ENCODE data around the gene AEBP1.

Gene AEBP1

GRCh38 chr7:44138698-44139097, 34.6 kb downstream of the AEBP1 start:
- DNase-seq (ENCODE audit: low spot score in 2 of 2): no peak
- in situ Hi-C loops (cut with MboI; ENCODE audit: low sequenced_read_pairs): no loop called here
- Histone ChIP-seq H3K4me1 (no peaks in the 10 kb centered on the region), H3K27me3 (ENCODE audit: low read depth) (no peaks in the 10 kb centered on the region), H3K36me3 (replicated peaks) (no peaks in the 10 kb centered on the region), H3K4me3 (no peak overlapping the region), H3K9me3 (no peaks in the 10 kb centered on the region)

- Histone ChIP-seq H3K4me3 (no peak overlapping the region), H3K4me1 (no peaks in the 10 kb centered on the region), H3K36me3 (replicated peaks) (no peaks in the 10 kb centered on the region), H3K9me3 (no peaks in the 10 kb centered on the region), H3K27me3 (ENCODE audit: low read depth) (no peaks in the 10 kb centered on the region)
- DNase-seq (ENCODE audit: low spot score in 2 of 2): no peak
- in situ Hi-C loops (cut with MboI; ENCODE audit: low sequenced_read_pairs): no loop called here
Observed at GRCh38 chr7:44139311-44140010, 35.3 kb downstream of the AEBP1 start.

DNA sequence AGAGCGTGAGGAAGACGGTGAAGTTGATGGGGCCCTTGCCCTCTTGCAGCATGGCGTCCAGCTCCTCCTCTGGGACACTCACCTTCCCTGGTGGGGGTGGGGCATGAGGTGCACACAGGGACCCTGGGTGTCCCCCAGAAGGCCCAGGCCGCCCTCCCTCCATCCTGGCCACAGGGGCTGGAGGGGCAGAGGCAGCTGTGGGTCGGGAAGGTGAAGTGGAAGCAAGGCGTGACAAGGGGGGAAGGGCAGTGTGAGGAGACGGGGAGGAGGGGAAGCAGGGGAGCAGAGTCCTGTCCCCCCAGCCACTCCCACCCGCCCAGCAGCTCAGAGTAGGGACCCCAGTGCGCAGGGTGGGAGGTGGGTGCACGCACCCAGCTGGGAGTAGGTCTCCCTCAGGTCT, 36.2 kb downstream of the AEBP1 start:
- no peaks in the 10 kb centered on the region for H3K4me1 ChIP-seq
- no peaks in the 10 kb centered on the region for H3K9me3 ChIP-seq
- no peaks in the 10 kb centered on the region for H3K27me3 ChIP-seq (ENCODE audit: low read depth)
- DNase-seq (ENCODE audit: low spot score in 2 of 2): no peak
- H3K36me3 ChIP-seq (replicated peaks): no peaks in the 10 kb centered on the region
- in situ Hi-C loops (cut with MboI; ENCODE audit: low sequenced_read_pairs): no loop called here
- H3K4me3 ChIP-seq: no peak overlapping the region

DNA sequence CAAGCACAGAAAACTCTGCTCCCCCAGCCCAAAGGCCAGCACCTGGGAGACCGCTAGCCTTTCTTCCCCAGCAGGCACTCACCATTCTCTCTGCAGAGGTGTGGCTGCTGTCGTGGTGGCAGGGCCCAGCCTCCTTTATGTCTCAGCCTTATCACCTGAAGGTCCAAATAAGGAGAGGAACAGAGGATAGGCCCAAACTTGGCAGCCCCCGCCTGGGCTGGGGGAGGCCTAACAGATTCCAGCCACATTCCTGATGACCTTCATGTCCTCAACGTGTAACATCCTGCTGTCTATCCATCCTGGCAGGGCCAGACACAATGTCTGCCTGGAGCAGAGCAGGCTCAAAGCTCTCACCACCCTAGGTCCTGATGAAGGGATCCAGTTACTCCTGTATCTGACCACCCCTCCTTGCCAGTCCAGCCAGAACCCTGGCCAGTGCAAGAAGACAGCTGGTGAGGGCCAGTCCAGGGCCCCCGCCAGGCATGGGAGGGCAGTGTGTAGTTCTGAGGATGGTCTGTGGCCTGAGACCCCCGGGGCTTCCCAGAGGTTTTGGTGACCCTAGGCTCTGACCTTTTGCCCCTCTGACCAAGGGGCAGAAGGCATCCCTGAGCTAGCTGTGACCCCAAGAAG, 37.2 kb downstream of the AEBP1 start, which contains the start of gene MYL7:
TSS of gene MYL7 (minus strand) at position 112 of the 630 bp plus-strand sequence. CDS start at position 85, 27 bp downstream.
- Histone ChIP-seq H3K9me3 (no peaks in the 10 kb centered on the region), H3K4me1 (no peaks in the 10 kb centered on the region), H3K27me3 (ENCODE audit: low read depth) (no peaks in the 10 kb centered on the region), H3K36me3 (replicated peaks) (no peaks in the 10 kb centered on the region), H3K4me3 (no peak within 1 kb of the TSS)
- in situ Hi-C loops (cut with MboI; ENCODE audit: low sequenced_read_pairs): no loop called here
- DNase-seq (ENCODE audit: low spot score in 2 of 2): no peak

- Histone ChIP-seq H3K4me3 (no peak overlapping the region), H3K36me3 (replicated peaks) (no peaks in the 10 kb centered on the region), H3K9me3 (no peaks in the 10 kb centered on the region), H3K27me3 (ENCODE audit: low read depth) (no peaks in the 10 kb centered on the region), H3K4me1 (no peaks in the 10 kb centered on the region)
- no peak for DNase-seq (ENCODE audit: low spot score in 2 of 2)
- in situ Hi-C loops (cut with MboI; ENCODE audit: low sequenced_read_pairs): no loop called here
Observed at GRCh38 chr7:44142028-44142427, 37.9 kb downstream of the AEBP1 start.

- Histone ChIP-seq H3K9me3 (no peaks in the 10 kb centered on the region), H3K4me1 (no peaks in the 10 kb centered on the region), H3K4me3 (no peak overlapping the region), H3K27me3 (ENCODE audit: low read depth) (no peaks in the 10 kb centered on the region), H3K36me3 (replicated peaks) (no peaks in the 10 kb centered on the region)
- no peak for DNase-seq (ENCODE audit: low spot score in 2 of 2)
- in situ Hi-C loops (cut with MboI; ENCODE audit: low sequenced_read_pairs): no loop called here
Observed at GRCh38 chr7:44143646-44144250, 39.6 kb downstream of the AEBP1 start.

DNA sequence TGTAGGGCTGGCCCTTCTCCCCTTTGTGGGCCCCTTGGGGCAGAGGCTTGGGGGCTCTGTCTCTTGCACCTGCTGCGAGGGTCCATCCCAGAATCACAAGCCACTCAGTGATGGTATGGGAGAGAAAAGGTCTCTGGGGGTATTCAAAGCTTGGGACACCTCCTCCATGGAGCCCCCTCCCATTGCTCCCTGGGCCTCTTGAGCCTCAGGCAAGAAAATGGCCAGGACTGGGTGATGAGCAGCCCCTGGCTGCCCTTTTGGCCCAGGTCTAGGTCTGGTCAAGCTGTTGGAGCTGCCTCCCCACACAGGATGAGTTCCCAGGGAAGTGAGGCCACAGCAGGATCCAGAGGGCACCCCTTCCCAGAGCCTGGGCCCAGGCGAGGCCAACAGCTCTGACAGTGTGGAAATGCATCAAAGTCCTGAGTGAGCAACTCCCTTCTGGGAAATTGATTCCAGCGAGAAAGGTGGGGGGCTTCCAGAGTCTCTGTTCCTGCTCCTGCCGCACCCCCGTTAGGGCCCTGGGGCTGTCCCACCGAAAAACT, 40.4 kb downstream of the AEBP1 start:
- H3K27me3 ChIP-seq (ENCODE audit: low read depth): no peaks in the 10 kb centered on the region
- in situ Hi-C loops (cut with MboI; ENCODE audit: low sequenced_read_pairs): no loop called here
- H3K4me1 ChIP-seq: no peaks in the 10 kb centered on the region
- no peak overlapping the region for H3K4me3 ChIP-seq
- H3K36me3 ChIP-seq (replicated peaks): no peaks in the 10 kb centered on the region
- DNase-seq (ENCODE audit: low spot score in 2 of 2): peak in 1 of 2 experiments; percentile 2
- no peaks in the 10 kb centered on the region for H3K9me3 ChIP-seq

DNA sequence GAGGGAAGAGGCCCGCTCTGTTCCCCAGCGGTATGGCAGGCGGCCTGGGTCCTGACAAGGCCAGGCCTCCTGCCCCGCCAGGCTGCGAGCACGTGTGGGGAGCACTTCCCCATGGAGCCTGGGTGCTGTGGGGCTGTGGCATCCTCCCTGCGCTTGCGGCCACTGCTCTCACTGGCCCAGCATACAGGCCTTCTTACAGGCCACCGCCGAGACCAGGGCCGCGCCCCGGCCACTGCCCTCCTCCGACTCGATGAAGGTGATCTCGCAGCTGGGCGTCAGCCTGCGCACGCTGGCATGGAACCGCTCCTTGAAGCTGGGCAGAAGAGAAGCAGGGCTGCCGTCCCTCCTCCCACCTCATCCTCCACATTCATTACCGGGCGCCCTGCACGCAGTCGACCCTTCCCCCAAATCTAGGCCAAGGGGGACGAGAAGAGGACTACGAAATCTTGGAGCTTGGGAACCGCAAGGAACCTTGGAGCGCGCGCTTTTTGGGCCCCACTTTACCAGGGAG, 40.9 kb downstream of the AEBP1 start:
- no peak for DNase-seq (ENCODE audit: low spot score in 2 of 2)
- no peaks in the 10 kb centered on the region for H3K9me3 ChIP-seq
- H3K27me3 ChIP-seq (ENCODE audit: low read depth): no peaks in the 10 kb centered on the region
- in situ Hi-C loops (cut with MboI; ENCODE audit: low sequenced_read_pairs): no loop called here
- H3K4me1 ChIP-seq: no peaks in the 10 kb centered on the region
- H3K4me3 ChIP-seq: no peak overlapping the region
- no peaks in the 10 kb centered on the region for H3K36me3 ChIP-seq (replicated peaks)

- no peak for DNase-seq (ENCODE audit: low spot score in 2 of 2)
- Histone ChIP-seq H3K4me3 (no peak overlapping the region), H3K27me3 (ENCODE audit: low read depth) (no peaks in the 10 kb centered on the region), H3K4me1 (no peaks in the 10 kb centered on the region), H3K9me3 (no peaks in the 10 kb centered on the region), H3K36me3 (replicated peaks) (no peaks in the 10 kb centered on the region)
- in situ Hi-C loops (cut with MboI; ENCODE audit: low sequenced_read_pairs): no loop called here
Observed at GRCh38 chr7:44145479-44145968, 41.4 kb downstream of the AEBP1 start.

DNA sequence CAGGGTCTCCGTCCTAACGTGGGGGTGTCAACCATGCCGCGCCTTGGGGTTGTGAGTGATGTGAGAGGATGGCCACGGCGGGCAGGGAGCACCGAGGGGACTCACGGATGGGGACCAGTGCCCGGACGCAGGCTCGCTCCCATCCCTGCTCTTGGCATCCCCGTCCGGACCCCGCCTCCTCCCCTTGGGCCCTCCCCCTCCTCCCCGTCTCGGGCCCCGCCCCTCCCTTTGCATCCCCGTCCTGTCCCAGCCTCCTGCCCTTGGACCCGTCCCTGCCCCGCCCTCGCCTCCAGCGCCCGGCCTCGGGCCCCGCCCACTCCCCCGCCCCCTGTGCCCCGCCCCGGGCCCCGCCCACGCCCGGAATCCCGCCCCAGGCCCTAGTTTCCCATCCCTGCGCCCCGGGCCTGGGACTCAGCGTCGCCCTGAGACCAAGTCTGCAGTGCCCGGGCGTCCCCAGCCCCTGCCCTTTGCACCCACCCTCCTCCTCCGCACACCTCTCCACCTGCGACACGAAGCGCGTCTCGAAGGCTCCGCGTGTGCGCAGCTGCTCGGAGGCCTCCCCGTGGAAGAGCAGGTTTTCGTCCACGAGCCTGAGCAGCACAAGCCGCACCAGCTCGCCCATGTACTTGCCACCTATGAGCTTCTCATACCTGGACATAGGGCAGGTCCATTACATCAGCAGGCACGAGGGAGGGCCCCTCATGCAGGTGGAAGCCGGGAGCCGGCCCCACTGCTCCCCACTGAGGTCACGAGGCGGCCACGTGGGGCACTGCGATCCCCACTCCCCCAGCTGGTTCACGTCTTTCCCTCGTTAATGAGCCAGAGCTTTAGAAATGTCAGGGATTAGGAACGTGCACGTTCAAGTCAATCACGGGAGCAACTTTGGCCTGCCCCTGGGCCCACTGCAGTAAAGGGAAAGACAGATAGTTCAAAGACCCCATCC, 42.1 kb downstream of the AEBP1 start:
- no peaks in the 10 kb centered on the region for H3K27me3 ChIP-seq (ENCODE audit: low read depth)
- H3K36me3 ChIP-seq (replicated peaks): no peaks in the 10 kb centered on the region
- in situ Hi-C loops (cut with MboI; ENCODE audit: low sequenced_read_pairs): no loop called here
- no peaks in the 10 kb centered on the region for H3K9me3 ChIP-seq
- no peak overlapping the region for H3K4me3 ChIP-seq
- peak; percentile 61 to 95 for DNase-seq (ENCODE audit: low spot score in 2 of 2)
- H3K4me1 ChIP-seq: no peaks in the 10 kb centered on the region

- Histone ChIP-seq H3K4me3 (no peak overlapping the region), H3K27me3 (ENCODE audit: low read depth) (no peaks in the 10 kb centered on the region), H3K36me3 (replicated peaks) (no peaks in the 10 kb centered on the region), H3K9me3 (no peaks in the 10 kb centered on the region), H3K4me1 (no peaks in the 10 kb centered on the region)
- in situ Hi-C loops (cut with MboI; ENCODE audit: low sequenced_read_pairs): no loop called here
- DNase-seq (ENCODE audit: low spot score in 2 of 2): no peak
Observed at GRCh38 chr7:44147026-44147991, 43.2 kb downstream of the AEBP1 start.

DNA sequence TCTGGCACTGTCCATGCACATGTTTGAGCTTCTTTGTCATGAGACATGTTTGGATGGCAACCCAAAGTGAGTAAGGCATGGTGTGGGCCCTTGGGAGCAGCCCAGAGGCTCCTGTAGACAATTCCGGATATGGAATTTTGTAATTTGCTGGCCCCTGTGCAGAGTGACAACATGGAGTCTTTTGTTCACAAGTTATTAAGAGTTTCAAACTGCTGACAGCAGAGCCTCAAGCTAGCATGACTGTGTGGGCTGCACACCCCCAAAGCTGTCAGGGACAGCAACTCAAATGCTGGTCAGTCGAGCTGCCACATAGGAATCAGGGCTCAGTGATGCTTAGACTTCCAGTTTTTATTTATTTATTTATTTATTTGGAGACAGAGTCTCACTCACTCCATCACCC, 44.0 kb downstream of the AEBP1 start:
- no peak for DNase-seq (ENCODE audit: low spot score in 2 of 2)
- Histone ChIP-seq H3K4me3 (no peak overlapping the region), H3K9me3 (no peaks in the 10 kb centered on the region), H3K36me3 (replicated peaks) (no peaks in the 10 kb centered on the region), H3K27me3 (ENCODE audit: low read depth) (no peaks in the 10 kb centered on the region), H3K4me1 (no peaks in the 10 kb centered on the region)
- in situ Hi-C loops (cut with MboI; ENCODE audit: low sequenced_read_pairs): no loop called here
